ENCODE data around the gene PRR19.
"Not testable (repeated sequence)": the region's sequence is repeated elsewhere in the genome, so short reads cannot be mapped to it uniquely, and the experiment has no call there.

Gene PRR19, protein sequence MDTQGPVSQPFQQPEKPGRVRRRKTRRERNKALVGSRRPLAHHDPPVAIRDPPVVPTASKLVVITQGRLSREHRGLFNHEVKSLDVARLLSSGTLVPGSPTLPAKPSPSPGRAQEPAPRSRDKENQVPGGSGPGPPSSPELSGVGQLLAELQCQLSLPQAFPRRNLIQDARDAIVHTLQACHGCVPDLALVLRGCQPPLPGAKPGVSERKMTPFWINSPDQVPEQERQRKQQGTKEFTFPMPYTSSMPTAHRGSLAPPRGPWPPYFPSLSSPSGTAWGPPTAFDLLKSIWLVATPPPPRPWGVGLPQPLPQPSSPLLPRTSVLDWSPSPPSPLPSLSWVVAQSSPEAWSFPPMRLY

GRCh38 chr19:42301646-42302203 lies at the start of gene PRR19:
PRR19 (plus strand) TSS chr19:42302132; CDS start chr19:42309585, 7,453 bp downstream.
- DNase-seq (ENCODE audit: low read depth): no peak

DNA sequence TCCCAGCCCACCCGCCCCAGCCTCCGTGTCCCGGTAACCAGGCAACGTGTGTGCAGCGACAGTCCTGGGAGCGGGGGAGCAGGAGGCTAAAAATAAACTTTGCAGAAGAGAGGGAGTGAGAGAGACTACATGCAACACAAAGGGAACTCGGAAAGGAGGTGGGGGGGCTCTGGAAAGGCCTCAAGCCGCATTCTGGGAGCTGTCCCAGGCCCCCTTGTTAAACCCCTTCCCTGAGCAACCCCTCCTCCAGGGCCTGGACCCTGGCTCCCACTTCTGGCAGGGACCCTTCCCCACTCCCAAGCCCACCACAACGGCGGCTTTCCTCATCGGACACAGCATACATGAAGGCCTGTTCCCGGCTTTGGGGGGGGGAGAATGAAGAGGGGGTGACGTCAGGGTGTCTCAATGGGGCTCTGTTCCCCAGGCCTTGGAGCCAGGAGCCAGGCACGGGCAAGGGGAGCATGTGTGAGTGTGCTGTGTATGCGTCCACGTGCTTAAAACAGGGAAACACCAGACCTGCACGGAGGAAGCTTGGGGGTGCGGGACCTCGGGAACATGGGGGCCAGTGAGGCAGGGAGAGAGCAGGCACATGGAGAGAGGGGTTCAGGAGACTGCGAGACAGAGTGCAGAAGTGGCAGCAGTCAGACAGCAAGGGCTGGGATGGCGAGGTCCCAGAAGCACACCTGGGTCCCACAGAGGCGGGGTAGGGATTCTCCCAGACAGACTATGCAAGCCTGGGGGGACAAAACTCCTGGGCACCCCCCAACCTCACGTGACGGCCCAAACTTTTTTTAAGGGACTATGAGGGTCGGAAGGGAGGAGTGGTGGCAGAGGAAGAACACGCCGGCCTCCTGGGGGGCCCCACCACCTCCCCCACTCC lies 49.3 kb upstream of the PRR19 start:
- DNase-seq (ENCODE audit: low read depth): no peak

- no peak for DNase-seq (ENCODE audit: low read depth)
These were observed 48.5 kb upstream of the PRR19 start for GRCh38 chr19:42253245-42254088.

- DNase-seq (ENCODE audit: low read depth): no peak
These were observed 47.7 kb upstream of the PRR19 start for GRCh38 chr19:42254089-42254849.

DNA sequence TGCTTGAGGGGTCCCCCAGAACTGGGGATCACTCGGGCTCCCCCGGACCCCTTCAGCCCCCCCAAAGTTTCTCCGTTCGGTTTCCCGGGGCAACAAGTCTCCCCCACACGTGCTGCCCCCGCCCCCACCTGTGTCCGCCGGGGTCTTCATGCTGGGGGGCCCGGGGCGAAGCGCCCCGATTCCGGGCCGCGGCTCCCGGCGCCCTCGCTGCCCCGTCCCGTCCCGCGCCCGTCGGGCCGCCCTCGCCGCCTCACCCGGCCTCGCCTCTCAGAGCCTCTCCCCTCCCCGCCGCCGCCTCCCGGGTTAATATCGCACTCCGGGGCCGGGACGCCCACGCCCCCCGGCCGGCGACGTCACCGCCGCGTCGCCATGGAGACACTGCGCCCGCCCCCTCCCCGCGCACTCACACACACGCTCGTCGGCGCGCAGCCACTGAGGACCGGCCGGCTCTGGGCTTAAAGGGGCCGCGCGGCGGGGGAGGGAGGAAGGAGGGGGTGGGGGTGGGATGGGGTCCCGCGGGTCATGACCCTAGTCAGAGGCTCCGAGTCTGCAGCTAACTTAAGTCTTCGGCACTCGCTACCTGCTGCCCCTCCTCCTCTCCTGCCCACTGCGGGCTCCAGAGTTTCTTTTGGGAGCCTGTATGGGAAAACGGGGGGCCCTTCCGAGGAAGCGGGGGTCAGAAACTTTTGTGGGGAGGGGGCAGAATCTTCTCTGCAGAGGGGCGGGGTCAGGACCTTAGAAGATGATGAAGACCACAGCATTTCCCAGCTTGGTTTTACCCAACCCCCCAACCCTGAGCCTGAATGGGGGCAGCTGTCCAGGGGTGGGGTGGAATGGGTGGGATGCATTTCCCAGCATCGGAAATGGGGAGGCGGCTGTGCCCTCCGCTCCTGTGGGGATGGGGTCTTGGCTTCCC lies 46.8 kb upstream of the PRR19 start, which contains the start of gene ERF:
ERF (minus strand) TSS at position 279 of the 916 bp plus-strand sequence; CDS start at position 150, 129 bp downstream.
- DNase-seq (ENCODE audit: low read depth): peak; percentile 83

GRCh38 chr19:42255766-42256745 lies 45.9 kb upstream of the PRR19 start:
- no peak for DNase-seq (ENCODE audit: low read depth)

GRCh38 chr19:42257842-42258241 lies 44.1 kb upstream of the PRR19 start:
- DNase-seq (ENCODE audit: low read depth): not testable (repeated sequence)

DNA sequence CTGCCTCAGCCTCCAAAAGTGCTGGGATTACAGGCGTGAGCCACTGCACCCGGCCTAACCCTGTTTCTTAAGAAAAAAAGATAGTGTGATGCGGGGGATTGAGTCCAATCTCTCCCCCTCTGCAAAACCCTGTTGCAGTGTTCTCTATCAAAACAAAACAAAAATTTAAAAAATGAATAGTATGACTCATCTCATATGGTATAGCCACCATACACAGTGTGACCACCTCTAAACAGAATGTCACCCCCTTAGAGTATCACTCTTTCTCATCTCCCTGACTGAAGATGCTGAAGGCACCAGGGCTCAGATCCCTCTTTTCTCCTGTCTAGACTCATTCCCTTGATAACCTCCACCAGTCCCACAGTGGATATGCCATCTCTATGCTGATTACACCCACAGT lies 40.2 kb upstream of the PRR19 start:
- no peak for DNase-seq (ENCODE audit: low read depth)

- DNase-seq (ENCODE audit: low read depth): not testable (repeated sequence)
These were observed 35.8 kb upstream of the PRR19 start for GRCh38 chr19:42266105-42266504.

DNA sequence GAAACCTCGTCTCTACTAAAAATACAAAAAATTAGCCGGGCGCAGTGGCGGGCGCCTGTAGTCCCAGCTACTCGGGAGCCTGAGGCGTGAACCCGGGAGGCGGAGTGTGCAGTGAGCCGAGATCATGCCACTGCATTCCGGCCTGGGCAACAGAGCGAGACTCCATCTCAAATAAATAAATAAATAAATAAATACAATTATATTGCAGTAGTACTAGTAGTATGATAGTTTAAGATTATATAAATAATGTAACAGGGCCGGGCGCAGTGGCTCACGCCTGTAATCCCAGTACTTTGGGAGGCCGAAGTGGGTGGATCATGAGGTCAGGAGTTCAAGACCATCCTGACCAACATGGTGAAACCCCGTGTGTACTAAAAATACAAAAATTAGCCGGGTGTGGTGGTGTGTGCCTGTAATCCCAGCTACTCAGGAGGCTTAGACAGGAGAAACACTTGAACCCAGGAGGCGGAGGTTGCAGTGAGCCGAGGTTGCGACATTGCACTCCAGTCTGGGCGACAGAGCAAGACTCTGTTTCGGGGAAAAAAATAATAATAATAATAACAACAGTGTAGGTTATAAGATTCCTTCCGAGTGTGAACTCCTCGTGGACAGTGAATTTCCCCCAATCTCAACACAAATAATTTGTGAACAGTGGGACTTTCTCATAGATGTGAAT lies 34.9 kb upstream of the PRR19 start:
- not testable (repeated sequence) for DNase-seq (ENCODE audit: low read depth)

GRCh38 chr19:42267644-42268141 lies 34.2 kb upstream of the PRR19 start:
- DNase-seq (ENCODE audit: low read depth): no peak

DNA sequence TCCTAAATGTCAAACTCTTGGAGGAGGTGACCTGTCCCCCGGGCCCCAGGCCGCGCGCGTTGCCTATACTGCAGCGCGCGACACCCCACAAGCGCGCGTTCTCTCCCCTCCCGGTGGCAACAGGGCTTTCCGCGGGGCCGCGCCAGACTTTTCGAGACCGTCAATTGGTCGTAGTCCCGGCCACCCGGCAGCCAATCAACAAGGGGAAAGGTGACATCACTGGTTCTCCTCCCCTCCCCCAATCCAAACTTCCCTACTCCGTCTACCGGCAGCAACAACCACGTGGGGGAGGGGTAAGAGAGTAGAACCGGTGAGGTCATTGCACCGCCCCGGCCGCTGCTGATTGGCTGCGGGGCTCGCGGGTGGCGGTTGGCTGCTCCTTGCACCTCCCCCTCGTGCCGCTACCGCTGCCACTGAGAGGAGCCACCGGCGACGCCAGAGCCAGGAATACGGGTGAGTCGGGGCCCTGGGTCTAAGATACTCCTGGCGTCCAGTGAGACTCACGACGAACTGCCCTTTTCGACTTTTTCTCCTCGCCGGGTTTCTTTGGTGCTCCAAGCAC lies 33.7 kb upstream of the PRR19 start:
- peak; percentile 99 for DNase-seq (ENCODE audit: low read depth)

GRCh38 chr19:42268704-42269477 lies 33.0 kb upstream of the PRR19 start, which contains the start of gene CIC:
CIC (plus strand) TSS chr19:42269252; CDS start chr19:42271784, 2,532 bp downstream.
- DNase-seq (ENCODE audit: low read depth): peak; percentile 100

DNA sequence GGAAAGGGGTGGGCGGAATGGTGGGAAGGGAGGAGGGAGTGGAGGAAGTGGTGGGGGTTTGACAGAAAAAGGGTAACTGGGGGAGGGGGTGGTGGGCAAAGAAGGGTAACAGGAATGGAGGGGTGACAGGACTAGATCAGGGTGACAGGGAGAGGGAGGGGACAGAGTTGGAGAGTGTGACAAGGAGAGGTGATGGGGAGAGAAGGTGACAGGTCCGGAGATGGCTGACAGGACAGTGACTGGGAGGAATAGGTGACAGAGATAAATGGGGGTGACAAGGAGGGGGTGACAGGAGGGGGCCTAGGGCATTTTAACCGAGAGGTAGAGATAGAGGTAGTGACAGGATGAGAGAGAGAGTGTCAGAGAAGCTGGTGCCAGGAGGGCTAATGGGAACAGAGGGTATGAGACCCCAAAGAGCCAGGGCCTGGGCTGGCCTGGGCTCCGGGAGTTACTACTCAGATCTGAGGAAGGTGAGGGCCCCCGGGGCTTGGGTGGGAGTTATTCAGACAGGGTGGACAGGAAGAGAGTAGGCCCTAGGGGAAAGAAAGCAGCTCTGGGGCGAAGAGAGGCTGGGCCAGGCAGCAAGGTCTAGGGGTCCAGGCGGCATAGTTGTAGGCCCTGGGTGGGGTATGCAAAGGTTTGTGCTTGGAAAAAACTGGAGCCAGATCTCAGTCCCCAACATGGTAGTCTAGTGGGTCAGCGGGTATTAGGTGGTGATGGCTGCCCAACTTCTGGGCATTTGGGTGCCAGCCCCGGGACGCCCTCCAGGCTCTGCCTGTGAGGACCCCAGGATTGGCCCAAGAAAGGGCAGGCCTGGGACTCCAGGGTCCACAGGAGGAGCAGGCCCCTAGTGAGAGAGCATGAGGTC lies 32.2 kb upstream of the PRR19 start:
- DNase-seq (ENCODE audit: low read depth): no peak

GRCh38 chr19:42270346-42271044 lies 31.4 kb upstream of the PRR19 start:
- DNase-seq (ENCODE audit: low read depth): peak; percentile 78
